Upper lobe of right lung (tissue), 1 donor: ENCODE measurements around the gene SYNE1. TPM values are rescaled to one million over a fixed set of nuclear protein-coding genes. Genes with fewer than 3 reads are reported as not detected.
A peak's percentile ranks its signal among the peaks of the same experiment; 100 is the strongest.

Experiments used
- ATAC-seq: fragments of 200-7000 bp; cut with Tn5 transposase; one replicate; pipeline ENCODE4 v1.9.1; 2020; ENCODE audit warnings: mild to moderate bottlenecking, moderate library complexity
- DNase-seq: peaks from one replicate; pipeline ENCODE4 v3.0.0-alpha.2; 2020
- H3K27ac ChIP-seq: fragments of 200-600 bp; one replicate; pipeline ENCODE4 v1.8.0; 2022
- H3K27me3 ChIP-seq: fragments of 200-600 bp; one replicate; pipeline ENCODE4 v1.8.0; 2022; ENCODE audit warnings: mild to moderate bottlenecking
- H3K36me3 ChIP-seq: fragments of 200-600 bp; one replicate; pipeline ENCODE4 v1.8.0; 2022
- H3K4me1 ChIP-seq: fragments of 200-600 bp; one replicate; pipeline ENCODE4 v1.8.0; 2022
- H3K4me3 ChIP-seq: fragments of 200-600 bp; one replicate; pipeline ENCODE4 v1.8.0; 2022; ENCODE audit warnings: mild to moderate bottlenecking
- H3K9me3 ChIP-seq: fragments of 200-600 bp; one replicate; pipeline ENCODE4 v1.8.0; 2022
- CTCF ChIP-seq: fragments of 200-600 bp; IDR thresholded peaks from one replicate; pipeline ENCODE4 v1.8.0; 2022; ENCODE audit warnings: antibody characterized with exemption
- intact Hi-C: fragments of 100-400 bp; cut with DNase I; formaldehyde crosslinking; loops from one replicate; pipeline ENCODE4 v1.11.0; 2022
- total RNA-seq: library from RNA; stranded (reverse); fragmentation: NEBNext Ultra II Directional; extraction: Animal tissue kit (Norgen Biotek cat#: 25700); gene quantifications from one replicate; pipeline ENCODE4 v1.2.1, GENCODE V29; 2021
- donor health status: DM: no; HTN: yes; CAD: no; lungs with severe emphysema.

Gene SYNE1
- total RNA-seq, 1 donor from 2014 or later: 168 TPM

GRCh38 chr6:152380993-152381898, 255.9 kb downstream of the SYNE1 start:
- Histone ChIP-seq H3K4me3 (peak overlapping the region; percentile 60), H3K27me3 (no peaks in the 10 kb centered on the region), H3K36me3 (no peaks in the 10 kb centered on the region), H3K9me3 (no peaks in the 10 kb centered on the region), H3K27ac (peak overlapping the region; percentile 92), H3K4me1 (no peaks in the 10 kb centered on the region)
- intact Hi-C loops: no loop called here
- no peak for TF ChIP-seq CTCF
- DNase-seq (peak; percentile 77), ATAC-seq (peak; percentile 87)

GRCh38 chr6:152380351-152380767, 256.8 kb downstream of the SYNE1 start:
- Histone ChIP-seq H3K9me3 (no peaks in the 10 kb centered on the region), H3K4me1 (no peaks in the 10 kb centered on the region), H3K36me3 (peaks cover 8% of the 10 kb centered on the region), H3K27ac (peak overlapping the region; percentile 92), H3K4me3 (peak overlapping the region; percentile 60), H3K27me3 (no peaks in the 10 kb centered on the region)
- no peak for TF ChIP-seq CTCF
- ATAC-seq (peak; percentile 55), DNase-seq (no peak)
- intact Hi-C loops: no loop called here

GRCh38 chr6:152379423-152379822, 257.7 kb downstream of the SYNE1 start:
- no peak for TF ChIP-seq CTCF
- Histone ChIP-seq H3K36me3 (peaks cover 14% of the 10 kb centered on the region), H3K27ac (peak overlapping the region; percentile 92), H3K4me3 (peak overlapping the region; percentile 60), H3K4me1 (no peaks in the 10 kb centered on the region), H3K27me3 (no peaks in the 10 kb centered on the region), H3K9me3 (no peaks in the 10 kb centered on the region)
- intact Hi-C loops: no loop called here
- ATAC-seq: no peak
- DNase-seq: no peak

GRCh38 chr6:152378169-152378568, 259.0 kb downstream of the SYNE1 start:
- TF ChIP-seq CTCF: no peak
- ATAC-seq (no peak), DNase-seq (no peak)
- H3K27ac ChIP-seq: peak overlapping the region; percentile 27
- no peaks in the 10 kb centered on the region for H3K27me3 ChIP-seq
- H3K4me1 ChIP-seq: no peaks in the 10 kb centered on the region
- peaks cover 20% of the 10 kb centered on the region for H3K36me3 ChIP-seq
- H3K9me3 ChIP-seq: no peaks in the 10 kb centered on the region
- H3K4me3 ChIP-seq: peak overlapping the region; percentile 60
- intact Hi-C loops: no loop called here

- ATAC-seq (peak; percentile 88), DNase-seq (no peak)
- no peak for TF ChIP-seq CTCF
- intact Hi-C loops: no loop called here
- Histone ChIP-seq H3K27me3 (no peaks in the 10 kb centered on the region), H3K4me3 (no peak overlapping the region), H3K4me1 (no peaks in the 10 kb centered on the region), H3K9me3 (no peaks in the 10 kb centered on the region), H3K36me3 (peaks cover 32% of the 10 kb centered on the region), H3K27ac (no peak overlapping the region)
Observed at GRCh38 chr6:152375197-152375596, 262.0 kb downstream of the SYNE1 start.
